Measurements from ENCODE around the gene PPIB. TPM values are rescaled to one million over a fixed set of nuclear protein-coding genes. Genes with fewer than 3 reads are reported as not detected.

The PPIB gene
- 1,000 to 10,000 TPM; 1,046 to 3,819 (median 1,394) TPM for total RNA-seq

DNA sequence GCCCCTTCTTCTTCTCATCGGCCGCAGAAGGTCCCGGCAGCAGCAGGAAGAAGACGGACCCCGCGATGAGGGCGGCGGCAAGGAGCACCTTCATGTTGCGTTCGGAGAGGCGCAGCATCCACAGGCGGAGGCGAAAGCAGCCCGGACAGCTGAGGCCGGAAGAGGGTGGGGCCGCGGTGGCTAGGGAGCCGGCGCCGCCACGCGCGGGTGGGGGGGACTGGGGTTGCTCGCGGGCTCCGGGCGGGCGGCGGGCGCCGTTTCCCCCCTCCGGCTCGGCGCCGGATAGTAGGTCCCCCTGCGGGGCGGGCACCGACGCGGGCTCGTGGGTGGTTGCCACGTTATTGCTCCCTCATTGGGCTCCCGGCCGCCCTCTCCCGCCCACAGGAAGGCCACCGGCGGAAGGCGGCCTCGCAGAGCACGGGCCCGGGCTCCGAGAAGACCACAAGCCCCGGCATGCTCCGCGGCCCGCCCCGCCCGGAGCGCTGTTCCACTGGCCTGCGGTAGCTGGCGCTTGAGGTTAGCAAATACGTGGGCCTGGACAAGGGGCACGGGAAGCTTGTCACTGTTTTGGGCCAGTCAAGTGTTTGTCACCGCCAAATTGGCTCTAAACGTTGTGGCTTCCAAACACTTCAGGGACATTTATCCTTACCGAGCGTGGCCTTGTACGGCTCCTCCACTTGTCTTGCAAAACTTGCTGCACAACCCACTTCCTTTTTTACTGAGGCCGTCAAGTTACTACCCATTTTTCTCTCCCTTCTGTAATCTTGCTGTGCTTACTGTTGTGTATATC lies at the start of gene PPIB:
Gene PPIB, minus strand, starts transcription at position 154 of the 790 bp plus-strand sequence. Its CDS starts 36 bp downstream, at position 118.
- WGBS, 2 donors, result 0 to 1% methylated on average over 17 to 31 of the region's 69 CpGs
- H3K4me3 ChIP-seq (replicated peaks in 1 of 3), result peak within 1 kb of the TSS; percentile 63 to 77 (median 69)
- H3K9me3 ChIP-seq, result no peaks in the 10 kb centered on the region
- DNase-seq, result peak; percentile 99
- no peaks in the 10 kb centered on the region for H3K27me3 ChIP-seq
- peaks cover 32 to 33% of the 10 kb centered on the region in 2 donors for H3K36me3 ChIP-seq
- TF ChIP-seq, protein P1, sequence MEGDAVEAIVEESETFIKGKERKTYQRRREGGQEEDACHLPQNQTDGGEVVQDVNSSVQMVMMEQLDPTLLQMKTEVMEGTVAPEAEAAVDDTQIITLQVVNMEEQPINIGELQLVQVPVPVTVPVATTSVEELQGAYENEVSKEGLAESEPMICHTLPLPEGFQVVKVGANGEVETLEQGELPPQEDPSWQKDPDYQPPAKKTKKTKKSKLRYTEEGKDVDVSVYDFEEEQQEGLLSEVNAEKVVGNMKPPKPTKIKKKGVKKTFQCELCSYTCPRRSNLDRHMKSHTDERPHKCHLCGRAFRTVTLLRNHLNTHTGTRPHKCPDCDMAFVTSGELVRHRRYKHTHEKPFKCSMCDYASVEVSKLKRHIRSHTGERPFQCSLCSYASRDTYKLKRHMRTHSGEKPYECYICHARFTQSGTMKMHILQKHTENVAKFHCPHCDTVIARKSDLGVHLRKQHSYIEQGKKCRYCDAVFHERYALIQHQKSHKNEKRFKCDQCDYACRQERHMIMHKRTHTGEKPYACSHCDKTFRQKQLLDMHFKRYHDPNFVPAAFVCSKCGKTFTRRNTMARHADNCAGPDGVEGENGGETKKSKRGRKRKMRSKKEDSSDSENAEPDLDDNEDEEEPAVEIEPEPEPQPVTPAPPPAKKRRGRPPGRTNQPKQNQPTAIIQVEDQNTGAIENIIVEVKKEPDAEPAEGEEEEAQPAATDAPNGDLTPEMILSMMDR (IDR thresholded peaks at IDR 0.05), result peak in 4 of 6 experiments; percentile 35 to 74 (median 48)
- peak; percentile 81 to 87 for TF ChIP-seq POLR2A (IDR thresholded peaks at IDR 0.05)
- H3K4me1 ChIP-seq, result peaks cover 29 to 49% of the 10 kb centered on the region in 2 donors
- peak within 1 kb of the TSS; percentile 51 to 73 (median 68) for H3K27ac ChIP-seq
- intact Hi-C loops (cut with DNase I), result loop anchor here (5.0 kb wide), 1 partner anchor 189 kb away; no protein-coding TSS in a partner anchor

DNA sequence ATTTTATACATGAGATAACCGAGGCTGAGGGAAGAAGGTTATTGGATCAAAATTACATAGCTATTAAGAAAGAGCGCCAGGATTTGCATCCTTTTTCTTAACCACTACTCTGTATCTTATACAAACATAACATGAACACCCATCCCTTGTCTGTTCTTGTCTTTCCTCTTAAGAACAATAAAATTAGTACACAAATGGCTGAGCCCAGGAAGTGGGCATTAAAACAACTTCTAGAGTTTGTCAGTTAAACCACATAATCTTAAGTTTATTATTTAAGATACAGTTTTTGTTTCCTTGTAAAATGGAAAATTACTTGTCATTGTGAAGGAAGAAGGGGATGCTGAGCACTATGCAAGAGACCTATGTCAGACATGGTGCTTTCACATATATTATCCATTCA lies 48.9 kb upstream of the PPIB start:
- no peaks in the 10 kb centered on the region for H3K9me3 ChIP-seq
- peaks cover 0 to 4% of the 10 kb centered on the region in 2 donors for H3K4me1 ChIP-seq
- no peaks in the 10 kb centered on the region for H3K27me3 ChIP-seq
- DNase-seq, result no peak
- intact Hi-C loops (cut with DNase I), result loop anchor here (5.0 kb wide), 1 partner anchor 146 kb away; the partner anchor contains the start of gene CSNK1G1
- H3K4me3 ChIP-seq (replicated peaks in 1 of 3), result no peak overlapping the region
- no peak for TF ChIP-seq POLR2A (IDR thresholded peaks at IDR 0.05)
- TF ChIP-seq, protein P1 (IDR thresholded peaks at IDR 0.05), result no peak
- WGBS, 2 donors, result 91 to 93% methylated on average over 2 of the region's 2 CpGs
- H3K36me3 ChIP-seq, result peaks cover 5 to 7% of the 10 kb centered on the region in 2 donors
- no peak overlapping the region for H3K27ac ChIP-seq

DNA sequence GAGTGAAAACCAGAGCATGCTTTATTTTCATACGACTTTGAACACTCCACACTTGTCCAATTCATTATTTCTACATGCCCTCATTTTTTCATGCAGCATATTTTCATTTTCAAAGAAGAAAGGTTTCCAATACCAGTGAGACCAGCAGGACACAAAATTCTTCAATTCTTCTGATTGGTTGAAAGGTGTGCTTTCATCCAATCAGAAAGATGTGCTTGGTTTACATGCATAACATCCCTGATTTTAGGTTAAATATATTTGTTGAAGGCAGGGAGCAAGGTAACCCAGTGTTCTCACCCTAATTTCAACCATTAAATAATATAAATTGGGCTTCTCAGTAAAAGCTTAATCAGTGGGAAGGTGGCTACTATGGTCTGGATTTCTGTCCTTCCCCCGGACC lies 47.5 kb upstream of the PPIB start:
- no peak for DNase-seq

GRCh38 chr15:64209680-64210334 lies 47.0 kb upstream of the PPIB start:
- intact Hi-C loops (cut with DNase I), result loop anchor here (5.0 kb wide), 1 partner anchor 147 kb away; the partner anchor contains the start of gene CSNK1G1
- H3K4me3 ChIP-seq (replicated peaks in 1 of 3), result no peak overlapping the region
- peaks cover 5 to 7% of the 10 kb centered on the region in 2 donors for H3K36me3 ChIP-seq
- WGBS, 2 donors, result 55 to 57% methylated on average over 3 of the region's 3 CpGs
- H3K9me3 ChIP-seq, result no peaks in the 10 kb centered on the region
- H3K4me1 ChIP-seq, result no peaks in the 10 kb centered on the region
- no peak for DNase-seq
- H3K27me3 ChIP-seq, result no peaks in the 10 kb centered on the region
- no peak overlapping the region for H3K27ac ChIP-seq
- TF ChIP-seq, protein P1 (IDR thresholded peaks at IDR 0.05), result peak in 5 of 6 experiments; percentile 12 to 60 (median 46)
- TF ChIP-seq POLR2A (IDR thresholded peaks at IDR 0.05), result no peak

More for the DNA sequence above, 47.5 kb upstream of the PPIB start:
- 76 to 78% methylated on average over 2 of the region's 2 CpGs for WGBS, 2 donors
- H3K27ac ChIP-seq, result no peak overlapping the region
- no peaks in the 10 kb centered on the region for H3K9me3 ChIP-seq
- no peaks in the 10 kb centered on the region for H3K4me1 ChIP-seq
- H3K27me3 ChIP-seq, result no peaks in the 10 kb centered on the region
- TF ChIP-seq, protein P1 (IDR thresholded peaks at IDR 0.05), result no peak
- TF ChIP-seq POLR2A (IDR thresholded peaks at IDR 0.05), result no peak
- H3K36me3 ChIP-seq, result peaks cover 5 to 7% of the 10 kb centered on the region in 2 donors
- H3K4me3 ChIP-seq (replicated peaks in 1 of 3), result no peak overlapping the region
- intact Hi-C loops (cut with DNase I), result loop anchor here (5.0 kb wide), 1 partner anchor 147 kb away; the partner anchor contains the start of gene CSNK1G1
